Tibial nerve (tissue), 4 donors: Measurements from ENCODE around the gene SOS1.

Experiments used
- CTCF ChIP-seq, 5 experiments: fragments of 200-600 bp in 3 of 5; fragments of 450-650 bp in 2 of 5; sonication (generic) in 3 of 5; IDR thresholded peaks; one replicate each; pipeline ENCODE4 v1.5.1; 2016 to 2019; ENCODE audit warnings: antibody characterized with exemption in 5 of 5, mild to moderate bottlenecking in 3 of 5, moderate library complexity in 2 of 5
- EP300 ChIP-seq, 2 donors: sonication (generic); formaldehyde crosslinking; IDR thresholded peaks; one replicate each; pipeline ENCODE4 v1.6.1; 2017; ENCODE audit warnings: antibody characterized with exemption in 2 of 2, mild to moderate bottlenecking in 1 of 2
- POLR2A ChIP-seq, 2 donors: fragments of 450-650 bp; IDR thresholded peaks; one replicate each; pipeline ENCODE4 v1.6.1; 2017; ENCODE audit warnings: antibody characterized with exemption in 2 of 2, mild to moderate bottlenecking in 2 of 2, moderate library complexity in 2 of 2

GRCh38 chr2:39094717-39095363 lies 26.0 kb downstream of the SOS1 start:
- no peak for TF ChIP-seq CTCF (IDR thresholded peaks at IDR 0.05)
- no peak for TF ChIP-seq POLR2A (IDR thresholded peaks at IDR 0.05)
- no peak for TF ChIP-seq EP300 (IDR thresholded peaks at IDR 0.05)
